Ovary (tissue), 3 donors: ENCODE measurements around the gene STARD5.

Source experiments
- EP300 ChIP-seq: sonication (generic); formaldehyde crosslinking; IDR thresholded peaks from one replicate; pipeline ENCODE4 v1.6.1; 2017; ENCODE audit warnings: antibody characterized with exemption
- POLR2A ChIP-seq: fragments of 450-650 bp; IDR thresholded peaks from one replicate; pipeline ENCODE4 v1.6.1; 2017; ENCODE audit warnings: antibody characterized with exemption, mild to moderate bottlenecking, moderate library complexity
- TF ChIP-seq, protein P1 (sequence below), 3 donors: fragments of 450-650 bp in 2 of 3; fragments of 200-600 bp in 1 of 3; IDR thresholded peaks; one replicate each; pipeline versions ENCODE4 v1.5.1 to v1.8.0; 2016 to 2022; ENCODE audit warnings: antibody characterized with exemption in 3 of 3, mild to moderate bottlenecking in 1 of 3
- donor health status: DM: no; HTN: no; CAD: no.

- TF ChIP-seq, protein P1, sequence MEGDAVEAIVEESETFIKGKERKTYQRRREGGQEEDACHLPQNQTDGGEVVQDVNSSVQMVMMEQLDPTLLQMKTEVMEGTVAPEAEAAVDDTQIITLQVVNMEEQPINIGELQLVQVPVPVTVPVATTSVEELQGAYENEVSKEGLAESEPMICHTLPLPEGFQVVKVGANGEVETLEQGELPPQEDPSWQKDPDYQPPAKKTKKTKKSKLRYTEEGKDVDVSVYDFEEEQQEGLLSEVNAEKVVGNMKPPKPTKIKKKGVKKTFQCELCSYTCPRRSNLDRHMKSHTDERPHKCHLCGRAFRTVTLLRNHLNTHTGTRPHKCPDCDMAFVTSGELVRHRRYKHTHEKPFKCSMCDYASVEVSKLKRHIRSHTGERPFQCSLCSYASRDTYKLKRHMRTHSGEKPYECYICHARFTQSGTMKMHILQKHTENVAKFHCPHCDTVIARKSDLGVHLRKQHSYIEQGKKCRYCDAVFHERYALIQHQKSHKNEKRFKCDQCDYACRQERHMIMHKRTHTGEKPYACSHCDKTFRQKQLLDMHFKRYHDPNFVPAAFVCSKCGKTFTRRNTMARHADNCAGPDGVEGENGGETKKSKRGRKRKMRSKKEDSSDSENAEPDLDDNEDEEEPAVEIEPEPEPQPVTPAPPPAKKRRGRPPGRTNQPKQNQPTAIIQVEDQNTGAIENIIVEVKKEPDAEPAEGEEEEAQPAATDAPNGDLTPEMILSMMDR (IDR thresholded peaks at IDR 0.05) = peak; percentile 61 to 82 (median 71)
- no peak for TF ChIP-seq POLR2A
- TF ChIP-seq EP300 = no peak
Observed at GRCh38 chr15:81265944-81266775, 57.8 kb downstream of the STARD5 start.
